Neutrophil (primary cell): ENCODE results near the gene MXI1.

Source experiments
- H3K27ac ChIP-seq: fragments of 200-600 bp; sonication (generic); 2 replicates; pipeline ENCODE4 v1.5.1; 2016; ENCODE audit warnings: mild to moderate bottlenecking, moderate library complexity
- H3K27me3 ChIP-seq: fragments of 200-600 bp; sonication (generic); 2 replicates; pipeline ENCODE4 v1.6.0; 2016; ENCODE audit warnings: mild to moderate bottlenecking
- H3K36me3 ChIP-seq: fragments of 200-600 bp; sonication (generic); 2 replicates; pipeline ENCODE4 v1.5.1; 2017
- H3K4me1 ChIP-seq, 2 experiments: fragments of 200-600 bp in 1 of 2; sonication (generic) in 1 of 2; 1 replicate in 1 of 2; 2 replicates in 1 of 2; pipeline versions ENCODE4 v1.5.1 to v1.6.1; 2013 to 2016; ENCODE audit warnings: low read depth in 1 of 2, low read length in 1 of 2, mild to moderate bottlenecking in 1 of 2, moderate library complexity in 1 of 2; ENCODE audit not compliant: control insufficient read depth in 1 of 2, insufficient read depth in 1 of 2
- H3K4me3 ChIP-seq, 2 experiments: fragments of 200-600 bp in 1 of 2; sonication (generic) in 1 of 2; 1 replicate in 1 of 2; 2 replicates in 1 of 2; pipeline ENCODE4 v1.5.1; 2013 to 2016; ENCODE audit warnings: low read depth in 1 of 2, low read length in 1 of 2, mild to moderate bottlenecking in 1 of 2, moderate library complexity in 1 of 2
- H3K9me3 ChIP-seq: fragments of 200-600 bp; sonication (generic); 2 replicates; pipeline ENCODE4 v1.5.1; 2016
- TF ChIP-seq, protein P1 (sequence below): fragments of 200-600 bp; sonication (generic); IDR thresholded peaks from 2 replicates; pipeline ENCODE4 v1.5.1; 2016; ENCODE audit warnings: antibody characterized with exemption

MXI1 gene

DNA sequence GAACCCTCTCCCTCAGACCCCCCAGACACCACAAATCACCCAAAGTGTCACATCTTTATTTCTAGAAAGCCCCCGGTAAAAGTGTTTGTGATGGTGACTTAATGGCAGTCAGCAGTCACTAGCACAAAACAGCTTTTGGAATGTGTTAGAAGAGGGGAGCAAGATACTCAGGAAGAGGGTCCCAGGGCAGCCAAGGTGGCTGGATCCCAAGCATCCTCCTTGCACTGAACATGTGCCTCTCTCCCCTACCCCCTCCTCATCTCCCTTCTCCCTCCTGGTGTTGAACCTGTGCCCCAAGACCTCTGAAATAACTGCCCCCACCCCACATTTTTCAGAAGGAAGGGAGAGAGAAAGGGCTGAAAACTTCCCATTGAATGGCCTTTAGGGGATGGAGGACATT lies 37.8 kb upstream of the MXI1 start:
- H3K4me1 ChIP-seq: peaks cover 4 to 15% of the 10 kb centered on the region in 2 experiments
- no peaks in the 10 kb centered on the region for H3K36me3 ChIP-seq
- TF ChIP-seq, protein P1, sequence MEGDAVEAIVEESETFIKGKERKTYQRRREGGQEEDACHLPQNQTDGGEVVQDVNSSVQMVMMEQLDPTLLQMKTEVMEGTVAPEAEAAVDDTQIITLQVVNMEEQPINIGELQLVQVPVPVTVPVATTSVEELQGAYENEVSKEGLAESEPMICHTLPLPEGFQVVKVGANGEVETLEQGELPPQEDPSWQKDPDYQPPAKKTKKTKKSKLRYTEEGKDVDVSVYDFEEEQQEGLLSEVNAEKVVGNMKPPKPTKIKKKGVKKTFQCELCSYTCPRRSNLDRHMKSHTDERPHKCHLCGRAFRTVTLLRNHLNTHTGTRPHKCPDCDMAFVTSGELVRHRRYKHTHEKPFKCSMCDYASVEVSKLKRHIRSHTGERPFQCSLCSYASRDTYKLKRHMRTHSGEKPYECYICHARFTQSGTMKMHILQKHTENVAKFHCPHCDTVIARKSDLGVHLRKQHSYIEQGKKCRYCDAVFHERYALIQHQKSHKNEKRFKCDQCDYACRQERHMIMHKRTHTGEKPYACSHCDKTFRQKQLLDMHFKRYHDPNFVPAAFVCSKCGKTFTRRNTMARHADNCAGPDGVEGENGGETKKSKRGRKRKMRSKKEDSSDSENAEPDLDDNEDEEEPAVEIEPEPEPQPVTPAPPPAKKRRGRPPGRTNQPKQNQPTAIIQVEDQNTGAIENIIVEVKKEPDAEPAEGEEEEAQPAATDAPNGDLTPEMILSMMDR: no peak
- H3K9me3 ChIP-seq: no peaks in the 10 kb centered on the region
- peaks cover 59% of the 10 kb centered on the region for H3K27me3 ChIP-seq
- no peak overlapping the region for H3K27ac ChIP-seq
- no peak overlapping the region for H3K4me3 ChIP-seq

DNA sequence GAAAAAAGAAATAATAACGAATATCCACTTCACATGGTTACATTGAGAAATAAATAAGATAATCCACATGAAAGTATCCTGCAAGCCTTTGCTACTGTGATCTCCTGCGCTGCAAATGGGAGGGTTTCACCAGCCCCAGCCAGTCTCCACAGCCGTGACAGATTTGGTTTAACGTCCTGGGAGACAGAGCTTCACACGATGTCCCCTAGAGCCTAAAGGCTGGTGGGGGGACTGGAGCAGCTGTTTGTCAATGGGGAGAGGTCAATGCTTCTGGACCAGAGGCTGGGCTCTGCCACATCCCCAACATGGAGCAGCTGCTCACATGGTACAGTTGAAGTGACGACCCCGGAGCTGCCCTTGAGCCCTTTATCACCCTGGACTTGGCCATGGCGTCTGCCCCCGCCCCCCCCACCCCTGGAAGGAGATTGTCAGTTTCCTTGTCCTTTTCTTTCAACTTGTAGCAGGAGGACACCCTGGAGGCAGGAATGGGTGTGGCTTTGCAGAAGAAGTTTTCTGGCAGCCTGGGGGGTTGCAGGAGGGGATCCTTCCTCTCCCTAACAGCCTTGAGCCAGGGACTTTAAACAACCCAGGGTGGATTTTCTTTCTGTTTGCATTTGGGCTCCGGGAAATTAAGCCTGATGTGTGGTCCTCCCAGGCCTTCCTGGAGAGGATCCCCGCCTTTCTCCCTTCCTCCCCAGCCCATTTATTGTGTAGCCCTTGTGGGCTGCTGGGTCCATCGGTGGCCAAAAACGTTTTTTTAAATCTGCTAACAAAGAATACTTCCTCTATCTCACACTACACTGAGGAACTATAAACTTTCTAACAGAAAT lies 37.0 kb upstream of the MXI1 start:
- no peak overlapping the region for H3K4me3 ChIP-seq
- H3K36me3 ChIP-seq: no peaks in the 10 kb centered on the region
- no peak overlapping the region for H3K27ac ChIP-seq
- H3K9me3 ChIP-seq: no peaks in the 10 kb centered on the region
- peaks cover 59% of the 10 kb centered on the region for H3K27me3 ChIP-seq
- peaks cover 4 to 15% of the 10 kb centered on the region in 2 experiments for H3K4me1 ChIP-seq
- TF ChIP-seq, protein P1: no peak

DNA sequence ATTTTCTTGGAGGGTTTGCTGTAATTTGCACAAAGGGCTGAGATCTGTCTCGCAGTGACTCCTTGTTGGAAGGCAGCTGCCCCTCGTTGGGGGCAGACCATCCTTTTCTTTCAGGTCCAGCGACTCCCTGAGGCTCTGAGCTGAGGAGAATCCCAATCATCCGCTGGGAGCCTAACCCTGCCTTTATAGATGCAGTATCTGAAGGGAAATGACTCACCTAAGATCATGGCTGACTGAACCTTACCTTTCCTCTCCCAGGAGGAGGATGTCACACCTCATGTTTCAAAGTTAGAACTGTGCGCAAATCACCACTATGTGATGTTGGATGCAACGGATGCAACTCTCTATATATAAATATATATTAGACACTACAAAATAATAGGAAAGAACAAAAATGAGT lies 36.4 kb upstream of the MXI1 start:
- Histone ChIP-seq H3K4me1 (peaks cover 8 to 18% of the 10 kb centered on the region in 2 experiments), H3K36me3 (no peaks in the 10 kb centered on the region), H3K4me3 (no peak overlapping the region), H3K27ac (no peak overlapping the region), H3K9me3 (no peaks in the 10 kb centered on the region), H3K27me3 (peaks cover 57% of the 10 kb centered on the region)
- TF ChIP-seq, protein P1: no peak

DNA sequence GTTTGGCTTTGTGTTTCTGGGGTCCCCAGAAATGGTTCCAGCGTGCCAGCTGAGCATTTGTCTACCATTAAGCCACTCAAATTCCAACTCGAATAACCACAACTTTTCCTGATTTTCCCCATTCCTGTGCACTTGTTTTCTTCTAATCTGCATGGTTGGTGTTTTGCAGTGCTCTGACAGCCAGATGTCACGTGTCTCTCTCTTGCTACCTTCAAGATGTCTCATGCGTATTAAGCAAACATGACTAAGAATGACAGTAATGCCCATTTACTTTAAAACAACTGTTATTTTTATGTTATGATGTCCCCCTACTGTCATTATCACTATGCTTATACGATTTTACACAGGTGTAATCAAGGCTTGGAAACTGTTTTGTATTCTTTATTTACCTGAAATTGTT lies 35.2 kb upstream of the MXI1 start:
- H3K36me3 ChIP-seq: no peaks in the 10 kb centered on the region
- peaks cover 15 to 22% of the 10 kb centered on the region in 2 experiments for H3K4me1 ChIP-seq
- no peak overlapping the region for H3K27ac ChIP-seq
- H3K27me3 ChIP-seq: peaks cover 46% of the 10 kb centered on the region
- H3K4me3 ChIP-seq: no peak overlapping the region
- TF ChIP-seq, protein P1: no peak
- no peaks in the 10 kb centered on the region for H3K9me3 ChIP-seq

DNA sequence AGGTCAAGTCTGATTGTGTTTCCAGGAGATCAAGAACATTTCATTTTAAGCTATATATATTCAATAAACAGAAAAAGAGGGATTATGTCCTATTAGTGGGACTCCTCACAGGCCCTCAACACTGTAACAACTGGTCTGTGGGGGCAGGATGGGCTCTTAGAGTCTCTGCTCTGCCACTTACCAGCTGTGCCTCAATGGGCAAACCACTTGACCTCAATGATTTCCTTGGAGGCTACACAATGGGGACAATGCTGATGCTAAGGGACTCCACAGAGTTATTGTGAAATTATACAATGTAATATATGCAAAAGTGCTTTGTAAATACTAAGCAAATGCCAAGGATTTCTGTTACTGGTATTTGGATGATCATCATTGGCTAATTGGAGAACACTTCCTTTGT lies 33.2 kb upstream of the MXI1 start:
- Histone ChIP-seq H3K27ac (no peak overlapping the region), H3K36me3 (no peaks in the 10 kb centered on the region), H3K27me3 (peaks cover 25% of the 10 kb centered on the region), H3K9me3 (no peaks in the 10 kb centered on the region), H3K4me1 (peaks cover 15 to 18% of the 10 kb centered on the region in 2 experiments), H3K4me3 (no peak overlapping the region)
- TF ChIP-seq, protein P1: no peak
